Loucy (cell line): ENCODE data around the gene CACNG6.

Experiments
- EZH2phosphoT487 ChIP-seq: fragments of 200-600 bp; IDR thresholded peaks from 2 replicates; pipeline ENCODE4 v1.6.1; 2018; ENCODE audit warnings: antibody characterized with exemption, mild to moderate bottlenecking, moderate library complexity, borderline replicate concordance
- TF ChIP-seq, protein P1 (sequence below): fragments of 200-600 bp; sonication (generic); conservative IDR thresholded peaks from 2 replicates; pipeline ENCODE4 v1.5.1; 2014; ENCODE audit warnings: mild to moderate bottlenecking, antibody characterized with exemption, low read length

DNA sequence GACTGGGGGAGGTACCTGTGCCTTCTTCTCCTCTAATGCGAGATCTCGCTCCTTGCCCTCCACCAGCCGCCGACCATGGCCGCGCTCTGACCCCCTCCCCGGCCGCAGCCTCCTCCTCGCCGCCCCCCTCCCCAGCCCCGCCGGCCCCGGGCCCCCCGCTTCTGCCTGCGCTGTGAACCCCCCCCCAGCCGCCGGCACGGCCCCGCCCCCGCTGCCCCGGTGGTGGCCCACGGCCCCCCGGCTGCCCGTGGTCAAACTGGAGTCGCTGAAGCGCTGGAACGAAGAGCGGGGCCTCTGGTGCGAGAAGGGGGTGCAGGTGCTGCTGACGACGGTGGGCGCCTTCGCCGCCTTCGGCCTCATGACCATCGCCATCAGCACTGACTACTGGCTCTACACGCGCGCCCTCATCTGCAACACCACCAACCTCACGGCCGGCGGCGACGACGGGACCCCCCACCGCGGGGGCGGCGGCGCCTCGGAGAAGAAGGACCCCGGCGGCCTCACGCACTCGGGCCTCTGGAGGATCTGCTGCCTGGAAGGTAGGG lies 28.5 kb upstream of the CACNG6 start, which contains the start of gene CACNG8:
- TF ChIP-seq, protein P1, sequence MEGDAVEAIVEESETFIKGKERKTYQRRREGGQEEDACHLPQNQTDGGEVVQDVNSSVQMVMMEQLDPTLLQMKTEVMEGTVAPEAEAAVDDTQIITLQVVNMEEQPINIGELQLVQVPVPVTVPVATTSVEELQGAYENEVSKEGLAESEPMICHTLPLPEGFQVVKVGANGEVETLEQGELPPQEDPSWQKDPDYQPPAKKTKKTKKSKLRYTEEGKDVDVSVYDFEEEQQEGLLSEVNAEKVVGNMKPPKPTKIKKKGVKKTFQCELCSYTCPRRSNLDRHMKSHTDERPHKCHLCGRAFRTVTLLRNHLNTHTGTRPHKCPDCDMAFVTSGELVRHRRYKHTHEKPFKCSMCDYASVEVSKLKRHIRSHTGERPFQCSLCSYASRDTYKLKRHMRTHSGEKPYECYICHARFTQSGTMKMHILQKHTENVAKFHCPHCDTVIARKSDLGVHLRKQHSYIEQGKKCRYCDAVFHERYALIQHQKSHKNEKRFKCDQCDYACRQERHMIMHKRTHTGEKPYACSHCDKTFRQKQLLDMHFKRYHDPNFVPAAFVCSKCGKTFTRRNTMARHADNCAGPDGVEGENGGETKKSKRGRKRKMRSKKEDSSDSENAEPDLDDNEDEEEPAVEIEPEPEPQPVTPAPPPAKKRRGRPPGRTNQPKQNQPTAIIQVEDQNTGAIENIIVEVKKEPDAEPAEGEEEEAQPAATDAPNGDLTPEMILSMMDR = no peak
- no peak for TF ChIP-seq EZH2phosphoT487
